Pancreas (tissue), 10 donors: ENCODE measurements around the gene MEIS1. TPM values are rescaled to one million over a fixed set of nuclear protein-coding genes. Genes with fewer than 3 reads are reported as not detected.

Experiments
- ATAC-seq, 4 donors: fragments of 200-7000 bp; cut with Tn5 transposase; one replicate each; pipeline versions ENCODE4 v1.8.0 to v1.9.1; 2020; ENCODE audit warnings: mild to moderate bottlenecking in 4 of 4, moderate library complexity in 4 of 4
- DNase-seq, 6 donors: peaks; one replicate each; pipeline ENCODE4 v3.0.0-alpha.2; 2020
- FAIRE-seq: peaks from 2 replicates; lab custom pipeline; 2012; peaks lifted over from hg19 to GRCh38; lab: Jason Lieb, UNC
- H3K27ac ChIP-seq, 4 donors: fragments of 200-600 bp; sonication (generic); 1 replicate in 3 of 4; 2 replicates in 1 of 4; pipeline versions ENCODE4 v1.5.0 to v1.8.0; 2020
- H3K27me3 ChIP-seq, 4 donors: fragments of 200-600 bp; one replicate each; pipeline ENCODE4 v1.8.0; 2021
- H3K36me3 ChIP-seq, 3 donors: fragments of 200-600 bp; sonication (generic) in 1 of 3; one replicate each; pipeline versions ENCODE4 v1.5.0 to v1.8.0; 2020 to 2021
- H3K4me1 ChIP-seq, 3 donors: fragments of 200-600 bp; one replicate each; pipeline ENCODE4 v1.8.0; 2021
- H3K4me3 ChIP-seq, 4 donors: fragments of 200-600 bp; sonication (generic) in 2 of 4; one replicate each; pipeline versions ENCODE4 v1.5.0 to v1.8.0; 2020 to 2021
- H3K9me3 ChIP-seq, 4 donors: fragments of 200-600 bp; one replicate each; pipeline ENCODE4 v1.8.0; 2021
- WGBS, 2 donors: extraction: QIAGEN DNeasy Blood & Tissue Kit; methylation state at CpG; one replicate each; pipeline ENCODE4 v1.1.7; 2013; 5-methylcytosine and 5-hydroxymethylcytosine counted together
- intact Hi-C, 3 donors: fragments of 100-400 bp; cut with DNase I; formaldehyde crosslinking; loops; one replicate each; pipeline versions ENCODE4 v1.11.1 to v1.14.2; 2022
- polyA plus RNA-seq, 2 donors: library from polyadenylated mRNA; stranded (reverse); fragments of 200-250 nt; gene quantifications; one replicate each; pipeline ENCODE4 v1.2.3, GENCODE V29; 2013
- total RNA-seq, 6 donors: library from RNA; stranded (reverse); fragmentation: NEBNext Ultra II Directional in 4 of 6; extraction: Animal tissue kit (Norgen Biotek cat#: 25700) in 4 of 6; gene quantifications; one replicate each; pipeline versions ENCODE4 v1.2.1 to v1.2.4, GENCODE V29; 2021 to 2023
- TF ChIP-seq, protein P1 (sequence below), 4 donors: fragments of 200-600 bp; sonication (generic) in 3 of 4; IDR thresholded peaks; one replicate each; pipeline versions ENCODE4 v1.5.0 to v1.8.0; 2021; ENCODE audit warnings: antibody characterized with exemption in 4 of 4
- donor health status: healthy with polysubstance abuse.
- donor health status: DM: no; HTN: no; CAD: no; lungs with moderate emphysema.
- donor health status: DM: no; HTN: no; CAD: no.
- donor health status: control.
- donor health status: control.
- donor health status: Bipolar disorder and iron deficiency.
- donor health status: DM: yes; HTN: yes; CAD: no.
- donor health status: DM: no; HTN: no; CAD: no.
- donor health status: DM: no; HTN: no; CAD: no.
- donor health status: DM: yes; HTN: yes; CAD: no.

The MEIS1 gene
- total and polyA plus RNA-seq, 8 donors = 41.3 to 129 (median 58.4) TPM

DNA sequence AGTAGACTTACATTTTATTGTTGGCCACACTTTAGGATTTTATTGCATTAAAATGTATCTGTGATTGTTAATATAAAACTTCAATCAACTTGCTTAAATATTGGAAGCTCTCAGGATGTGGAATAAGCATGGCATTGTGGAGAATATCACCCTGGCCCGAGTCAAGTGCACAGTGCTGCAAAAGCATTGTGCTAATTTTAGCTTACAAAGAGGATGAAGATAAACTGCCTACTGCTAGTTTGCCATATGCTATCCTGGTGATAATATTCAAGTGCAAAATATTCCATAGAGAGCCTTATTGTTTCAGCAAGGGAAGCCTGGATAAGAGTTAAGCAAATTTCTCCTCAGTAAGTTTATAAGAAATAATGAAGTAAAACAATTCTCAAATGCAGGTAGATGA, 54.5 kb downstream of the MEIS1 start:
- no peak overlapping the region for H3K27ac ChIP-seq
- no peak for DNase-seq
- H3K9me3 ChIP-seq = no peaks in the 10 kb centered on the region
- peaks cover 0 to 5% (median 0%) of the 10 kb centered on the region in 3 donors for H3K36me3 ChIP-seq
- no peaks in the 10 kb centered on the region for H3K27me3 ChIP-seq
- intact Hi-C loops = no loop called here
- no peak overlapping the region for H3K4me3 ChIP-seq
- 0 to 1% methylated on average over 1 of the region's 1 CpG for WGBS, 2 donors
- TF ChIP-seq, protein P1, sequence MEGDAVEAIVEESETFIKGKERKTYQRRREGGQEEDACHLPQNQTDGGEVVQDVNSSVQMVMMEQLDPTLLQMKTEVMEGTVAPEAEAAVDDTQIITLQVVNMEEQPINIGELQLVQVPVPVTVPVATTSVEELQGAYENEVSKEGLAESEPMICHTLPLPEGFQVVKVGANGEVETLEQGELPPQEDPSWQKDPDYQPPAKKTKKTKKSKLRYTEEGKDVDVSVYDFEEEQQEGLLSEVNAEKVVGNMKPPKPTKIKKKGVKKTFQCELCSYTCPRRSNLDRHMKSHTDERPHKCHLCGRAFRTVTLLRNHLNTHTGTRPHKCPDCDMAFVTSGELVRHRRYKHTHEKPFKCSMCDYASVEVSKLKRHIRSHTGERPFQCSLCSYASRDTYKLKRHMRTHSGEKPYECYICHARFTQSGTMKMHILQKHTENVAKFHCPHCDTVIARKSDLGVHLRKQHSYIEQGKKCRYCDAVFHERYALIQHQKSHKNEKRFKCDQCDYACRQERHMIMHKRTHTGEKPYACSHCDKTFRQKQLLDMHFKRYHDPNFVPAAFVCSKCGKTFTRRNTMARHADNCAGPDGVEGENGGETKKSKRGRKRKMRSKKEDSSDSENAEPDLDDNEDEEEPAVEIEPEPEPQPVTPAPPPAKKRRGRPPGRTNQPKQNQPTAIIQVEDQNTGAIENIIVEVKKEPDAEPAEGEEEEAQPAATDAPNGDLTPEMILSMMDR (IDR thresholded peaks at IDR 0.05) = no peak
- H3K4me1 ChIP-seq = peaks cover 33 to 66% (median 56%) of the 10 kb centered on the region in 3 donors
- ATAC-seq = peak in 2 of 4 donors; percentile 21 to 28
- no peak for FAIRE-seq

DNA sequence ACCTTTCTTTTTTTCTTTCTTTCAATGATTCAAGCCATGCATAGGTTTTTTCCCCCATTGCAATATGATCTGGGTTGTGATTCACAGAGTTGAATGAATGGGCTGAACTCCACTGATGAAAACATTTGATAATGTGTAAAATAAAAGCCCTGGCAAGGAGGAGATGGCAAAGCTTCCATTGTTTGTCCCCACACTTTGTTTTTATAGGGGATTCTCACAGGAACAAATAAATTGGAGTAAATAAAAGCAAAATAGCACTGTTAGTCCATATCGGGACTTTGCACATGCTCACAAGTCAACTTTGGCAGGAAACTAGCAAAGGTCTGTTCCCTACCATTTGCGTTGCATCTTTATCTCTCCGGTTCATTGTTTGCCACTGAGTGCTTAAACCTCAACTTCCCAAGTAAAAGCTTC, 55.7 kb downstream of the MEIS1 start:
- no peak overlapping the region for H3K4me3 ChIP-seq
- H3K27me3 ChIP-seq = no peaks in the 10 kb centered on the region
- peaks cover 45 to 75% (median 68%) of the 10 kb centered on the region in 3 donors for H3K4me1 ChIP-seq
- 33 to 47% methylated on average over 3 of the region's 3 CpGs for WGBS, 2 donors
- H3K27ac ChIP-seq = no peak overlapping the region
- TF ChIP-seq, protein P1 (IDR thresholded peaks at IDR 0.05) = no peak
- FAIRE-seq = no peak
- no peak for ATAC-seq
- intact Hi-C loops = no loop called here
- no peaks in the 10 kb centered on the region for H3K9me3 ChIP-seq
- H3K36me3 ChIP-seq = peaks cover 0 to 5% (median 0%) of the 10 kb centered on the region in 3 donors
- DNase-seq = no peak

DNA sequence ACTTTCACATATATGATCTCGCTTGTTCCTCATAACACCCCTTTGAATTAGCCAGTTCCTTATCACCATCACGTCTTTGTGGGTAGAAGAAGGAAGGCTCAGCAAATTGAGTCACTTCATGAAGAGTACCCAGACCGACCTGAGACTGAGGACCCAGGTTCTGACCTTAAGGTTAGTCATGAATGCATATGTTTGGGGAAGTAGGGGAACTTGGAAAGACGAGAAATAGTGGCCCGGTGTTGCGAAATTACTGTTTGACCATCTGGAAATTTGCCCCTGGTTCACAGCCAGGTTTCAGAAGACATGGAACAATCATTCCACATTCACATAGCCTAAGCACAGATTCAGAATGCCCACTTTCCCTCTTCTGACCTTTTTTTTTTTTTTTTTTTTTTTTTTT, 59.8 kb downstream of the MEIS1 start:
- H3K36me3 ChIP-seq = no peaks in the 10 kb centered on the region
- H3K4me3 ChIP-seq = no peak overlapping the region
- intact Hi-C loops = no loop called here
- H3K27ac ChIP-seq = peak overlapping the region in 2 of 4 donors; percentile 59 to 76
- DNase-seq (peak in 5 of 6 donors; percentile 55 to 88 (median 78)), FAIRE-seq (no peak), ATAC-seq (peak; percentile 69 to 79 (median 77))
- H3K9me3 ChIP-seq = no peaks in the 10 kb centered on the region
- no peaks in the 10 kb centered on the region for H3K27me3 ChIP-seq
- TF ChIP-seq, protein P1 (IDR thresholded peaks at IDR 0.05) = no peak
- peaks cover 60 to 78% (median 74%) of the 10 kb centered on the region in 3 donors for H3K4me1 ChIP-seq
- WGBS, 2 donors = 17 to 21% methylated on average over 6 of the region's 6 CpGs

DNA sequence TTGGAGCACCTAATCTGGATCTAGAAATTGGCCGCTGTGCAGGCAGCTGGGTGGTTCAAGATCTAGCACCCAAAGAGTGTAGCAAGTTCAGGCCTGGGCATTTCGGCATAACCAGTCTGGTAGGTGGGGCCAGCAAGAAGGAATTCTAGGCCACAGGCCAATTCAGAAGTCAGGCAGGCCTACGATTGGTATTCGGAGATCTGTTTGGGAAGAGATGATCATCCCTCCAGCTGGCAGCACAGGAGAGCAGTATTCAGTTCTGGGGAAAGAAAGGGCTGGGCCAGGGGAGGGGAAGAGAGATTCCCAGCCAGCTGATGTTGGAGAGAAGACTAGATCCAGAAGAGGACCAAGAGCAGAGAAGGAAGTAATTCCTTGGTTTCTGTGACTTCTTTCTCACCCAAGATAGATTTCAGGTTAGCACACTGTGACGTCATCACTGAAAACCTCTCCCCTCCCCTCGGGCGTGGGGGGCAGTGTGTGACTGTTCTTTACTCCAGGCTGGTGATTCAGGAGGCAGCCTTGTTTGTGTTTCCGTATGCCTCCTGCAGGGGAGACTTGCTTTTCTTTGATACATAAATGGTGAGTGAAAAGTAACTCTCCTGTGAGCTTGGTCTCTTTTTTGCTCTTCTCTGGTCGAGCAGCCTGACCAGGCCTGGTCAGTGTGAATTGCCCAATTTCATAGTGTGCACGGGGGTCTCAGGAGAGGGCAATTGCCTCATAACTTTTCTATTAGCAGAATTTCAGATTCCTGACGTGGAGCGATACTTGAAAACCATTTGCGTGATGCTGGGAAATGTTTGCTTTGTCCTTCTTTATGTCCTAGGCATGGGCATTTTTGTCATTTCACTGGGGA, 61.1 kb downstream of the MEIS1 start:
- ATAC-seq (peak; percentile 66 to 76 (median 68)), DNase-seq (peak; percentile 39 to 69 (median 65)), FAIRE-seq (no peak)
- Histone ChIP-seq H3K4me3 (no peak overlapping the region), H3K9me3 (no peaks in the 10 kb centered on the region), H3K36me3 (no peaks in the 10 kb centered on the region), H3K27me3 (no peaks in the 10 kb centered on the region), H3K4me1 (peaks cover 55 to 69% (median 64%) of the 10 kb centered on the region in 3 donors), H3K27ac (peak overlapping the region; percentile 2 to 76 (median 38))
- intact Hi-C loops = no loop called here
- TF ChIP-seq, protein P1 (IDR thresholded peaks at IDR 0.05) = no peak
- 21 to 26% methylated on average over 13 of the region's 13 CpGs for WGBS, 2 donors
